ENCODE measurements around the gene TEX261. TPM values are rescaled to one million over a fixed set of nuclear protein-coding genes. Genes with fewer than 3 reads are reported as not detected.

The TEX261 gene
- total RNA-seq, 1 donor from 2014 or later: 44.7 TPM

DNA sequence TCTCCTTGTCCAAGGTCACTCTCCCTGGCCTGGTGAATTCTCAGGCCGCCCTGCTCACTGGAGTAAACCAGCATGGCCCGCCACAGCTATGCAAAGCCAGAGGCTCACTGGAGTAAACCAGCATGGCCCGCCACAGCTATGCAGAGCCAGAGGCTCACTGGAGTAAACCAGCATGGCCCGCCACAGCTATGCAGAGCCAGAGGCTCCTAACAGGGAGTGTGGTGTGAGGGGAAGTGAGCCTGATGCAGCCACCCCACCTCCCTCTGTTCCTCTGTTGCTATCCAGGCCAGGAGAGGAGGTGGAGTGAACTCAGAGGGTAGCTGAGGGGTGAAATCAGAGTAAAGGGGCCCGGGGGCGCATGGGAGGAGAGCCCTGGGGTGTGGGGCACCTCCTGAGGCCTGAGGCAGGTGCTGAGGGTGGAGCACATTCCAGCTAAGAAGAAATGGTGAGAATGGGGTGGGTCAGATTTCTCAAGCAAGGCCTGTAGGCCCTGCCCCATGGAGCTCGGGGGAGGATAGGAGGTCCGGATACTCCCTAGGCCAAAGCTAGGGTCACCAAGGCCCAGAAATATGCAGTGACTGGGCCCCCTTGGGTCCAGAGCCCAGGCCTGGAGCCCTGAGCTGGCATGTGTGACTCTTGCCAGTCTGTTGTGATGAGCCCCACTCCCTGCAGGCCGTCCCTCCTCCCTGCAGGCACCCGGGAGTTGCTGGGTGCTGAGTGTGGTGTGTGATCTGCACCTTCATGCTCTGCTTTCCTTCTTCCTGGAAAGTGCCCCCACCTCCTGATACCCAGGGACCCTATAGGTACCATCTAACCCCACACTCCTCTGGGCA, 57.5 kb downstream of the TEX261 start:
- no peaks in the 10 kb centered on the region for H4K20me1 ChIP-seq (ENCODE audit: insufficient read depth, low read length)
- H3K4me3 ChIP-seq (ENCODE audit: insufficient read depth, low read depth, low read length): no peak overlapping the region
- Mint-ChIP-seq H3K9me3 (ENCODE audit: unreplicated experiment) (peaks cover under 1% of the 10 kb centered on the region), H3K4me3 (ENCODE audit: unreplicated experiment) (no peak overlapping the region), H3K27ac (ENCODE audit: unreplicated experiment) (no peak overlapping the region), H3K27me3 (ENCODE audit: low read depth, unreplicated experiment) (peaks cover 73% of the 10 kb centered on the region), H3K4me1 (ENCODE audit: low read depth, unreplicated experiment) (peaks cover 10% of the 10 kb centered on the region), H3K36me3 (ENCODE audit: low read depth, unreplicated experiment) (peaks cover 3% of the 10 kb centered on the region)
- no peak overlapping the region for H3K4me2 ChIP-seq (ENCODE audit: low read length)
- H3K9me3 ChIP-seq (ENCODE audit: insufficient read depth, low read depth, low read length): no peaks in the 10 kb centered on the region
- no peaks in the 10 kb centered on the region for H3K4me1 ChIP-seq (ENCODE audit: insufficient read depth, low read length)
- FAIRE-seq (no peak), DNase-seq (ENCODE audit: low read depth) (no peak)
- H3K79me2 ChIP-seq (ENCODE audit: insufficient read depth, low read length): no peaks in the 10 kb centered on the region
- no peak for TF ChIP-seq EZH2 (IDR thresholded peaks at IDR 0.05; ENCODE audit: insufficient read depth, low read length)
- TF ChIP-seq, protein P1, sequence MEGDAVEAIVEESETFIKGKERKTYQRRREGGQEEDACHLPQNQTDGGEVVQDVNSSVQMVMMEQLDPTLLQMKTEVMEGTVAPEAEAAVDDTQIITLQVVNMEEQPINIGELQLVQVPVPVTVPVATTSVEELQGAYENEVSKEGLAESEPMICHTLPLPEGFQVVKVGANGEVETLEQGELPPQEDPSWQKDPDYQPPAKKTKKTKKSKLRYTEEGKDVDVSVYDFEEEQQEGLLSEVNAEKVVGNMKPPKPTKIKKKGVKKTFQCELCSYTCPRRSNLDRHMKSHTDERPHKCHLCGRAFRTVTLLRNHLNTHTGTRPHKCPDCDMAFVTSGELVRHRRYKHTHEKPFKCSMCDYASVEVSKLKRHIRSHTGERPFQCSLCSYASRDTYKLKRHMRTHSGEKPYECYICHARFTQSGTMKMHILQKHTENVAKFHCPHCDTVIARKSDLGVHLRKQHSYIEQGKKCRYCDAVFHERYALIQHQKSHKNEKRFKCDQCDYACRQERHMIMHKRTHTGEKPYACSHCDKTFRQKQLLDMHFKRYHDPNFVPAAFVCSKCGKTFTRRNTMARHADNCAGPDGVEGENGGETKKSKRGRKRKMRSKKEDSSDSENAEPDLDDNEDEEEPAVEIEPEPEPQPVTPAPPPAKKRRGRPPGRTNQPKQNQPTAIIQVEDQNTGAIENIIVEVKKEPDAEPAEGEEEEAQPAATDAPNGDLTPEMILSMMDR (IDR thresholded peaks at IDR 0.05; ENCODE audit: insufficient read depth, low read depth, low read length): no peak
- no peak overlapping the region for H3K9ac ChIP-seq (ENCODE audit: low read length)
- H3K36me3 ChIP-seq (ENCODE audit: insufficient read depth, low read length): no peaks in the 10 kb centered on the region
- peaks cover 14% of the 10 kb centered on the region for H3K27me3 ChIP-seq (ENCODE audit: insufficient read depth, low read length)
- H2AFZ ChIP-seq (ENCODE audit: low read depth, low read length): no peak overlapping the region
- H3K27ac ChIP-seq (ENCODE audit: low read depth, low read length): no peak overlapping the region

DNA sequence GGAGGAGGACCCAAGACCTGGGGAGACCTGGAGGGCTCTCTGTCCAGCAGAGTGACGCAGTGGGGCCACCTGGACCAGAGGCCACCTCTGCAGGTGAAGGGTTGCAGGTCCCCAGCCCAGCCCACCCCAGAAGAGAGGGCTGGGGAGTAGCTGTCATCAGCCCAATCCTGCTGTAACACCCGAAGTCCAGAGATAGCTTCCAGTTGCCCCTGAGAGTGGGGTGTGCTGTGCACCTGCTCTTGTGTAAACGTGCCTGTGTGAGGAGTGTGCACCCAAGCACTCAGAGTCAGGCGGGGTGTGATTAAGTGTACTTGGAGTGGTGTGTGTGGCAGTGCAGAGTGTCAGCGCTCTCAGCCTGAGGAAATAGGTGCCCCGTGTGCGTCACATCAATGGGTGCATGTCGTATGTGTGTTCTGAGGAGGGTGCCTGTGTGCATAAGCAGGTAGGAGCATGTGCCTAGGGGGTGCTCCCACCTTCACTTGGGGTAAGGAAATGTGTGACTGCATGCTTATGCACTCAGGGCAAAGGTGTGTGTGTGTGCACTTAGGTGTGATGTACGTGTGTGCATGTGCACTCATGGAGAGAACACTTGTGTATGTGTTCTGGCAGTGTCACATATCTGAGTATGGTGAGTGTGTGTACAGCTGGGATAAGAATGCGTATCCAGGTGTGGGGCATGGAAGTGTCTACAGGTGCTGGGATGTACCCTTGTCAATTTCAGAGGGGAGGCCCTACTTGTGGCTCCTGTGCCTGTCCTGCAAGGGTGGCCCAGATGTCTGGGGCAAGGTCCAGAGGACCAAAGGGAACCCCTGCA, 58.3 kb downstream of the TEX261 start:
- Mint-ChIP-seq H3K27ac (ENCODE audit: unreplicated experiment) (no peak overlapping the region), H3K4me1 (ENCODE audit: low read depth, unreplicated experiment) (peaks cover 10% of the 10 kb centered on the region), H3K9me3 (ENCODE audit: unreplicated experiment) (peaks cover 3% of the 10 kb centered on the region), H3K36me3 (ENCODE audit: low read depth, unreplicated experiment) (no peaks in the 10 kb centered on the region), H3K4me3 (ENCODE audit: unreplicated experiment) (no peak overlapping the region), H3K27me3 (ENCODE audit: low read depth, unreplicated experiment) (peaks cover 71% of the 10 kb centered on the region)
- H3K4me1 ChIP-seq (ENCODE audit: insufficient read depth, low read length): no peaks in the 10 kb centered on the region
- TF ChIP-seq EZH2 (IDR thresholded peaks at IDR 0.05; ENCODE audit: insufficient read depth, low read length): no peak
- TF ChIP-seq, protein P1 (IDR thresholded peaks at IDR 0.05; ENCODE audit: insufficient read depth, low read depth, low read length): no peak
- DNase-seq (ENCODE audit: low read depth) (no peak), FAIRE-seq (no peak)
- H2AFZ ChIP-seq (ENCODE audit: low read depth, low read length): no peak overlapping the region
- peaks cover 14% of the 10 kb centered on the region for H3K27me3 ChIP-seq (ENCODE audit: insufficient read depth, low read length)
- no peaks in the 10 kb centered on the region for H4K20me1 ChIP-seq (ENCODE audit: insufficient read depth, low read length)
- H3K4me3 ChIP-seq (ENCODE audit: insufficient read depth, low read depth, low read length): no peak overlapping the region
- H3K27ac ChIP-seq (ENCODE audit: low read depth, low read length): no peak overlapping the region
- no peak overlapping the region for H3K4me2 ChIP-seq (ENCODE audit: low read length)
- no peaks in the 10 kb centered on the region for H3K9me3 ChIP-seq (ENCODE audit: insufficient read depth, low read depth, low read length)
- no peaks in the 10 kb centered on the region for H3K36me3 ChIP-seq (ENCODE audit: insufficient read depth, low read length)
- H3K79me2 ChIP-seq (ENCODE audit: insufficient read depth, low read length): no peaks in the 10 kb centered on the region
- no peak overlapping the region for H3K9ac ChIP-seq (ENCODE audit: low read length)

Other genes with a start within 250 kb of the TEX261 start
- gene ADD2, start 226.7 kb downstream of the TEX261 start, total RNA-seq: 4.8 TPM in 2 replicates
- gene FIGLA, start 204.2 kb downstream of the TEX261 start, total RNA-seq: not detected in 2 replicates
- not detected in 2 replicates for gene CLEC4F, start 174.3 kb downstream of the TEX261 start, total RNA-seq
- not detected in 2 replicates for gene CD207, start 159.1 kb downstream of the TEX261 start, total RNA-seq
- gene VAX2, start 94.3 kb downstream of the TEX261 start, total RNA-seq: 0.26 and 0.48 TPM in 2 replicates
- gene ATP6V1B1, start 59.0 kb downstream of the TEX261 start, total RNA-seq: not detected in 2 replicates
- 0.94 and 1.1 TPM in 2 replicates for gene ANKRD53, start 16.2 kb downstream of the TEX261 start, total RNA-seq
- 133 and 135 TPM in 2 replicates for gene NAGK, start 73.8 kb upstream of the TEX261 start, total RNA-seq
- gene MCEE, start 135.4 kb upstream of the TEX261 start, total RNA-seq: 13.1 and 18.3 TPM in 2 replicates
- gene MPHOSPH10, start 135.8 kb upstream of the TEX261 start, total RNA-seq: 40.1 and 41.1 TPM in 2 replicates
- 1.7 TPM in 2 replicates for gene PAIP2B, start 232.2 kb upstream of the TEX261 start, total RNA-seq